ENCODE results near the gene TUBGCP3. TPM values are rescaled to one million over a fixed set of nuclear protein-coding genes. Genes with fewer than 3 reads are reported as not detected.

TUBGCP3 gene
- total RNA-seq, 1 donor, result 17.0 TPM

- no peak overlapping the region for H2AFZ ChIP-seq (ENCODE audit: low read length)
- H3K4me3 ChIP-seq (ENCODE audit: insufficient read depth, low read length), result no peak overlapping the region
- H3K27ac ChIP-seq (ENCODE audit: low read depth, low read length), result no peak overlapping the region
- H3K4me1 ChIP-seq (ENCODE audit: insufficient read depth, low read length), result no peaks in the 10 kb centered on the region
- H4K20me1 ChIP-seq (ENCODE audit: insufficient read depth, low read length), result no peaks in the 10 kb centered on the region
- no peaks in the 10 kb centered on the region for H3K27me3 ChIP-seq (ENCODE audit: insufficient read depth, low read length)
- H3K4me2 ChIP-seq (ENCODE audit: insufficient read depth, low read length), result no peak overlapping the region
- H3K79me2 ChIP-seq (ENCODE audit: insufficient read depth, low read length), result no peaks in the 10 kb centered on the region
- no peaks in the 10 kb centered on the region for H3K9me3 ChIP-seq (ENCODE audit: low read depth, low read length)
- no peak for DNase-seq (ENCODE audit: insufficient read length, low spot score, missing footprints)
- no peaks in the 10 kb centered on the region for H3K36me3 ChIP-seq (ENCODE audit: insufficient read depth, low read length)
- no peak for TF ChIP-seq CTCF (IDR thresholded peaks at IDR 0.05; ENCODE audit: extremely low read depth, low read depth, low read length)
Observed at GRCh38 chr13:112457485-112457884, 130.5 kb downstream of the TUBGCP3 start.

- no peaks in the 10 kb centered on the region for H3K27me3 ChIP-seq (ENCODE audit: insufficient read depth, low read length)
Observed at GRCh38 chr13:112457081-112457480, 130.9 kb downstream of the TUBGCP3 start.

GRCh38 chr13:112456138-112457056 is 131.6 kb downstream of the TUBGCP3 start:
- no peaks in the 10 kb centered on the region for H4K20me1 ChIP-seq (ENCODE audit: insufficient read depth, low read length)
- no peak overlapping the region for H3K4me3 ChIP-seq (ENCODE audit: insufficient read depth, low read length)
- TF ChIP-seq CTCF (IDR thresholded peaks at IDR 0.05; ENCODE audit: extremely low read depth, low read depth, low read length), result no peak
- no peaks in the 10 kb centered on the region for H3K27me3 ChIP-seq (ENCODE audit: insufficient read depth, low read length)
- no peak overlapping the region for H3K4me2 ChIP-seq (ENCODE audit: insufficient read depth, low read length)
- peak; percentile 77 for DNase-seq (ENCODE audit: insufficient read length, low spot score, missing footprints)
- no peak overlapping the region for H2AFZ ChIP-seq (ENCODE audit: low read length)
- no peaks in the 10 kb centered on the region for H3K4me1 ChIP-seq (ENCODE audit: insufficient read depth, low read length)
- no peaks in the 10 kb centered on the region for H3K9me3 ChIP-seq (ENCODE audit: low read depth, low read length)
- H3K27ac ChIP-seq (ENCODE audit: low read depth, low read length), result no peak overlapping the region
- H3K36me3 ChIP-seq (ENCODE audit: insufficient read depth, low read length), result no peaks in the 10 kb centered on the region
- H3K79me2 ChIP-seq (ENCODE audit: insufficient read depth, low read length), result no peaks in the 10 kb centered on the region

More at GRCh38 chr13:112457081-112457480, 130.9 kb downstream of the TUBGCP3 start:
- peak; percentile 50 for DNase-seq (ENCODE audit: insufficient read length, low spot score, missing footprints)
- TF ChIP-seq CTCF (IDR thresholded peaks at IDR 0.05; ENCODE audit: extremely low read depth, low read depth, low read length), result no peak
- H3K9me3 ChIP-seq (ENCODE audit: low read depth, low read length), result no peaks in the 10 kb centered on the region
- no peaks in the 10 kb centered on the region for H3K79me2 ChIP-seq (ENCODE audit: insufficient read depth, low read length)
- H4K20me1 ChIP-seq (ENCODE audit: insufficient read depth, low read length), result no peaks in the 10 kb centered on the region
- H3K4me1 ChIP-seq (ENCODE audit: insufficient read depth, low read length), result no peaks in the 10 kb centered on the region
- no peak overlapping the region for H2AFZ ChIP-seq (ENCODE audit: low read length)
- H3K27ac ChIP-seq (ENCODE audit: low read depth, low read length), result no peak overlapping the region
- no peak overlapping the region for H3K4me3 ChIP-seq (ENCODE audit: insufficient read depth, low read length)
- H3K4me2 ChIP-seq (ENCODE audit: insufficient read depth, low read length), result no peak overlapping the region
- no peaks in the 10 kb centered on the region for H3K36me3 ChIP-seq (ENCODE audit: insufficient read depth, low read length)

GRCh38 chr13:112455476-112456059 is 132.4 kb downstream of the TUBGCP3 start:
- no peak overlapping the region for H3K27ac ChIP-seq (ENCODE audit: low read depth, low read length)

More at GRCh38 chr13:112455476-112456059, 132.4 kb downstream of the TUBGCP3 start:
- H3K4me2 ChIP-seq (ENCODE audit: insufficient read depth, low read length), result no peak overlapping the region
- TF ChIP-seq CTCF (IDR thresholded peaks at IDR 0.05; ENCODE audit: extremely low read depth, low read depth, low read length), result no peak
- no peaks in the 10 kb centered on the region for H3K27me3 ChIP-seq (ENCODE audit: insufficient read depth, low read length)
- H3K36me3 ChIP-seq (ENCODE audit: insufficient read depth, low read length), result no peaks in the 10 kb centered on the region
- DNase-seq (ENCODE audit: insufficient read length, low spot score, missing footprints), result peak; percentile 41
- H4K20me1 ChIP-seq (ENCODE audit: insufficient read depth, low read length), result no peaks in the 10 kb centered on the region
- H2AFZ ChIP-seq (ENCODE audit: low read length), result no peak overlapping the region
- H3K79me2 ChIP-seq (ENCODE audit: insufficient read depth, low read length), result no peaks in the 10 kb centered on the region
- no peaks in the 10 kb centered on the region for H3K9me3 ChIP-seq (ENCODE audit: low read depth, low read length)
- no peaks in the 10 kb centered on the region for H3K4me1 ChIP-seq (ENCODE audit: insufficient read depth, low read length)
- H3K4me3 ChIP-seq (ENCODE audit: insufficient read depth, low read length), result no peak overlapping the region

Measured in osteoblast (primary cell).